ENCODE measurements around the gene DOCK10. TPM values are rescaled to one million over a fixed set of nuclear protein-coding genes. Genes with fewer than 3 reads are reported as not detected.
A peak's percentile ranks its signal among the peaks of the same experiment; 100 is the strongest.

The DOCK10 gene
- total and polyA plus RNA-seq, 10 of the 15 experiments (the other 5 are each of a cell fraction or from before 2014, with no cell fraction given) = 16.9 to 120 (median 85.5) TPM

- in situ Hi-C loops (cut with MboI) (loop anchor here (10.0 to 25.0 kb wide), 2 partner anchors 647 to 655 kb away; no protein-coding TSS in a partner anchor), intact Hi-C loops (cut with micrococcal nuclease; ENCODE audit: unreplicated experiment) (loop anchor here (5.0 to 10.0 kb wide), 2 partner anchors 205 to 652 kb away; no protein-coding TSS in a partner anchor)
- 66% methylated on average over 2 of the region's 2 CpGs for WGBS (ENCODE audit: insufficient coverage, insufficient replicate concordance, low lambda C conversion rate, missing lambda C conversion rate)
- Histone ChIP-seq H3K27me3 (replicated peaks in 1 of 2; ENCODE audit: control insufficient read depth in 2 of 2, insufficient read depth in 2 of 2, low read length in 1 of 2) (no peaks in the 10 kb centered on the region), H3K4me3 (no peak overlapping the region), H4K20me1 (ENCODE audit: control insufficient read depth, insufficient read depth) (no peaks in the 10 kb centered on the region), H3K9me3 (replicated peaks; ENCODE audit: control insufficient read depth, insufficient read depth, low read length) (no peaks in the 10 kb centered on the region), H3K9ac (ENCODE audit: control insufficient read depth, insufficient read depth, low read length) (no peak overlapping the region), H3K79me2 (ENCODE audit: control insufficient read depth, insufficient read depth, low read length) (peaks cover 64% of the 10 kb centered on the region), H2AFZ (ENCODE audit: control insufficient read depth, low read depth, low read length) (no peak overlapping the region), H3K27ac (ENCODE audit: control insufficient read depth, insufficient read depth) (peak overlapping the region; percentile 46; the same call in 1 of the 2 replicates), H3K36me3 (ENCODE audit: control insufficient read depth in 2 of 2, insufficient read depth in 2 of 2, low read length in 1 of 2) (no peaks in the 10 kb centered on the region; a peak in 1 of 4 replicates), H3K4me1 (ENCODE audit: control insufficient read depth, insufficient read depth, low read length) (peaks cover 24% of the 10 kb centered on the region), H3K4me2 (ENCODE audit: control insufficient read depth, insufficient read depth) (peak overlapping the region; percentile 38)
- ATAC-seq = peak; percentile 59
- TF ChIP-seq SREBF1 (IDR thresholded peaks at IDR 0.05; ENCODE audit: low read length) (no peak), PKNOX1 (IDR thresholded peaks at IDR 0.05) (no peak), EED (IDR thresholded peaks at IDR 0.05; ENCODE audit: low read depth) (no peak), ELK1 (IDR thresholded peaks at IDR 0.05; ENCODE audit: low read depth, low read length) (no peak), TBL1XR1 (IDR thresholded peaks at IDR 0.05; ENCODE audit: low read depth, low read length) (no peak), BACH1 (IDR thresholded peaks at IDR 0.05; ENCODE audit: borderline replicate concordance) (no peak), POLR2AphosphoS2 (IDR thresholded peaks at IDR 0.05; ENCODE audit: low read depth, low read length) (no peak)
- no TSS peak for BruUV-seq (replicated peaks)
- ChIA-PET SMC1A (ENCODE audit: uncharacterized antibody, unreplicated experiment) (interaction anchor here (0.6 to 6.7 kb wide), 14 partner anchors 8 to 362 kb away, joined by 3 to 53 read pairs (median 4); no protein-coding TSS in a partner anchor), CTCF (interaction anchor here (0.6 to 2.1 kb wide), 17 partner anchors 7 to 651 kb away, joined by 3 to 7 read pairs (median 4); no protein-coding TSS in a partner anchor), POLR2A (no interaction called here), RAD21 (ENCODE audit: unreplicated experiment) (interaction anchor here (1.0 to 2.5 kb wide), 5 partner anchors 23 to 141 kb away, joined by 3 to 9 read pairs (median 3); no protein-coding TSS in a partner anchor)
- FAIRE-seq = no peak
- DNase-seq (ENCODE audit: low read depth, low spot score) = no peak
Measured at GRCh38 chr2:225009768-225010167, 32.5 kb downstream of the DOCK10 start.
